Measurements from ENCODE around the gene CYFIP1.
A peak's percentile ranks its signal among the peaks of the same experiment; 100 is the strongest.

The CYFIP1 gene

GRCh38 chr15:22867886-22868285 is 112.3 kb downstream of the CYFIP1 start:
- DNase-seq (ENCODE audit: low read depth): no peak

DNA sequence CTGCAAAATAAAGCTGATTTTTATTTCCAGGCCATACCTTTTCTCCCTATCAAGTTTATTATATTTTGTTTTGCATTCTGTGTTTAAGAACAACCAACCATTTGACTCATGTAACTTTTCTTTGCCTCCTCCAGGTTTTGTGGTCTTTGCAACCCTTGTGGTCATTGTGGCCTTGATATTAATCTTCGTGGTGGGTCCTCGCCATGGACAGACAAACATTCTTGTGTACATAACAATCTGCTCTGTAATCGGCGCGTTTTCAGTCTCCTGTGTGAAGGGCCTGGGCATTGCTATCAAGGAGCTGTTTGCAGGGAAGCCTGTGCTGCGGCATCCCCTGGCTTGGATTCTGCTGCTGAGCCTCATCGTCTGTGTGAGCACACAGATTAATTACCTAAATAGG is 114.1 kb downstream of the CYFIP1 start:
- DNase-seq (ENCODE audit: low read depth): no peak

DNA sequence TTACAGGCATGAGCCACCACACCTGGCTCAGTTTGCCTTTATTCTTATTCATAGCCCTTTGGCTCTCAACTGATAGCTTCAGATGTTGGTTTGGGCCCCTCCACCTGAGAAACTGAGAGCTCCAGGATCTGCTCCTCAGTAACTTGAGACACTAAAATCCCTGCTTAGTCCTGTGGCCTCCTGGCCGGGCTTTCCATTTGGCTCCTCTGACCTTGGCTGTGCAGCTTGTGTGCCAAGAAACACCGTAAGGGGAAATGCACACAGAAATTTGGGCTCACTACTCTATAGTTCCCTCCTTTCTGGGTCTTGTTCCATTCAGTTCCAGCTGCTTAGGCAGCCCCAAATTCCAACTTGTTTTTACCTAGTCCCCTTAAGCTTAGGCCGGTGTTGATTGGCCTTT is 116.8 kb downstream of the CYFIP1 start:
- no peak for DNase-seq (ENCODE audit: low read depth)

DNA sequence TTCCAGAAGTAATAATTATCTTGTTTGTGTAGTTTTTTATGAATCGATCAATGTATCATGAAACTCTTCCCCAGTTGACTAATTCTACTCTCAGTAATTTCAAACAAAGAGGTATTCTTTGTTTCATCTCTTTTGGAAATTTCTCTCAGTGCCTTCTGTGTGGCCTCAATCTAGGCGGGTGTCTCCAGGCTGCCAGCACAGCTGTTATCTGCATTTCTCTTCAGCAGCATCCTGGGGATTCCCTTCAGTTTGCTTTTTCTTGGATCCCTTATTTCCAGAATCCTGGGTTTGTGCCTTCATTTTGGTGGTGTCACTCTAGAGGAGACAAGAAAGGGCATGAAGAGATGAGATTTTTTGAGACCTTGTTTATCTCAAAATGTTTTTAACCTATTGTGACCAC is 119.0 kb downstream of the CYFIP1 start:
- no peak for DNase-seq (ENCODE audit: low read depth)

DNA sequence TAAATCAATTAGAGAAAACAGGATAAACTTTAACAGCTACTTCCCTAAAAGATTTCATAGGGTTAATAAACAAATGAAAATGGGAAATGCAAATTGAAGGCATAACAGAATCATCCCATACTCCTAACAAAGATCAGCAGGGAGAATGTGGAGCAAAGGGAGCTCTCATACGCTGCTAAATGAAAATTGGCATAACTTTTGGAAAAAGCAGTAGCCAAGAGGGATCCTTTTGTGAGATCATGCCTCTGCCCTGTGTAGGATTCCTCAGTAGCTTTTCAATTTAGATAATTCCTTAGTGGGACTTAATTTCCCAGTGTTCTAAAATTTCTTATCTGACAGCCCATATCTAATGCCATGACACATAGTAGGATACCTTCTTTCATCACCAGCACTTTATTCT is 123.5 kb downstream of the CYFIP1 start:
- no peak for DNase-seq (ENCODE audit: low read depth)

DNA sequence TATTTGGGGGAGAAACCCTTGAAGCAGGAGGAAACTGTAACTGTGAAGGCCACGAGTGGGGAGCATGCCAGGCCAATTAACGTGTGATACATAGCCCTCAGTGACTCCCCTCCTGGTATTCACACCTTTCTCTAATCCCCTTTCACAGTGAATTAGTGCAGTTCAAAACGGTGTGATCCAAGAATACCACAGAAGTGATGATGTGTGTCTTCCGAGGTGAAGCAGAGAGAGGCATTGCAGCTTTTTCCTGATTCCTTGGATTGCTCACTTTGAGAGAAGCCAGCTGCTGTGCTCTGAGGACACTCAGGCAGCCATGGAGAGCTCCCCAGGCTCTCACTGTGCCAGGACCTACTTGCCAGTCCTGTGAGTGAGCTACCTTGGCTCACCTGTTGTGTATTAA is 124.4 kb downstream of the CYFIP1 start:
- DNase-seq (ENCODE audit: low read depth): no peak

DNA sequence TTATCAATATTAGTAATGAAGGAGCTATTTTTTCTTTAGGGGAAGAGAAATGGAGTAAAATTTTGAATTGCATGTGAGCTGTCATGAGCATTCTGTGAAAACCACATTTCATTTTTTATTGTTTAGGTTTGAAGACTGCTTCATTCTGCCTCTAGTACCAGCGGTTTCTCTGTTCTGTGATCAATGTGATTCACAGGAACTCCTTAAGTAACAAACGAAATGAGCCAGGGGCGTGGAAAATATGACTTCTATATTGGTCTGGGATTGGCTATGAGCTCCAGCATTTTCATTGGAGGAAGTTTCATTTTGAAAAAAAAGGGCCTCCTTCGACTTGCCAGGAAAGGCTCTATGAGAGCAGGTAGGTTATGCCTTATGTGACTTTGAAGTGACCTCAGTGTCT is 128.7 kb downstream of the CYFIP1 start:
- no peak for DNase-seq (ENCODE audit: low read depth)

DNA sequence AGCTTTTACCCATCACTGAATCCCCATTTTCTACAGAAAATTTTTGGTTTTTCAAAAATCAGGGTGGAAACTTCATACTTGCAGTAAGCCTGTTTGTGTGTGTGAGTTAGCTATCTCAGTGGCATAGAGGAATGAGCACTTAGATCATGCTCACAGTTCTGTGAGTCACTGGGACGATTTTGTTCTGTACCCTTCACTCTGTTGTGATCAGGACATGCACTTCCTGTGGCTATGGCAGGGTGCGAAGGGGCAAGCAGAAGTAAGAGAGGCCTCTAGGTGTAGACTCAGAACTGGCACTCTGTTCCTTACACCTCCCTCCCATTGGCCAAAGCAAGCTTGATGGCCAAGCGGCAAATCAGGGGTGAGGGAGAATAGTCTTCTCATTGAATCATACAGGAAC is 130.1 kb downstream of the CYFIP1 start:
- no peak for DNase-seq (ENCODE audit: low read depth)

GRCh38 chr15:22846073-22846472 is 134.1 kb downstream of the CYFIP1 start:
- no peak for DNase-seq (ENCODE audit: low read depth)

- DNase-seq (ENCODE audit: low read depth): no peak
These were observed 134.8 kb downstream of the CYFIP1 start for GRCh38 chr15:22845289-22845900.

DNA sequence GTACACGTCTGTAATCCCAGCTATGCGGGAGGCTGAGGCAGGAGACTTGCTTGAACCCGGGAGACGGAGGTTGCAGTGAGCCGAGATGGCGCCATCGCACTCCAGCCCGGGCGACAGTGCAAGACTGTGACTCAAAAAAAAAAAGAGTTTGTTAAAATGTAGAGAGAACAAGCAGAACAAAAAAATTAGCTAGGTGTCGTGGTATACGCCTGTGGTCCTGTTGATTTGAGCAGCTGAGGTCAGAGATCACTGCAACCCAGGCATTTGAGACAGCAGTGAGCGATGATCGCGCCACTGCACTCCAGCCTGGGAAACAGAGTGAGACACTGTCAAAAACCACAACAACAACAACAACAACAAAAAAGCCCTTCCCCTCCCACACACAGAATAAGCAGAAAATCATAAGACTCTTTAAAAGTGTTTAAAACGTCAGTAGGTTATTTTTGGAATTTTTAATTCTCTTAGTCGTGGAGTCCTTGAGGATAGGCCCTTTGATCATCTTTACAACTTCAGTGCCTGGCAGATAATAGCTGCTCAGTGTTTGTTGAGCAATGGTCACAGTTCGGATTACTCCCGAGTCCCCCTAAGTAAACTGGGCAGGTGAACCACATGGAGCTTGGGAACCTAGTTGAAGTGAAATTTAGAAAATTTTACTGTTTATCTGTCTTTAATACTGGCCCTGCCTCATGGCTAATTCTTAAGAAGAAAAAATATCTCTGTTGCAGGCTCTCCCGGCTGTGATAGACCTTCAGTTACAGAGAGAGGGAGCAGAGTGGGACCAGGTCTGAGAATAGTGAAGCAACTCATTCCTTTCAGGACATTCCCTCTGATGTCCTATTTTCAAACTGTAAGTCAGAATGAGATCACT is 135.5 kb downstream of the CYFIP1 start:
- DNase-seq (ENCODE audit: low read depth): no peak

GRCh38 chr15:22839046-22839695 is 141.0 kb downstream of the CYFIP1 start:
- no peak for DNase-seq (ENCODE audit: low read depth)

DNA sequence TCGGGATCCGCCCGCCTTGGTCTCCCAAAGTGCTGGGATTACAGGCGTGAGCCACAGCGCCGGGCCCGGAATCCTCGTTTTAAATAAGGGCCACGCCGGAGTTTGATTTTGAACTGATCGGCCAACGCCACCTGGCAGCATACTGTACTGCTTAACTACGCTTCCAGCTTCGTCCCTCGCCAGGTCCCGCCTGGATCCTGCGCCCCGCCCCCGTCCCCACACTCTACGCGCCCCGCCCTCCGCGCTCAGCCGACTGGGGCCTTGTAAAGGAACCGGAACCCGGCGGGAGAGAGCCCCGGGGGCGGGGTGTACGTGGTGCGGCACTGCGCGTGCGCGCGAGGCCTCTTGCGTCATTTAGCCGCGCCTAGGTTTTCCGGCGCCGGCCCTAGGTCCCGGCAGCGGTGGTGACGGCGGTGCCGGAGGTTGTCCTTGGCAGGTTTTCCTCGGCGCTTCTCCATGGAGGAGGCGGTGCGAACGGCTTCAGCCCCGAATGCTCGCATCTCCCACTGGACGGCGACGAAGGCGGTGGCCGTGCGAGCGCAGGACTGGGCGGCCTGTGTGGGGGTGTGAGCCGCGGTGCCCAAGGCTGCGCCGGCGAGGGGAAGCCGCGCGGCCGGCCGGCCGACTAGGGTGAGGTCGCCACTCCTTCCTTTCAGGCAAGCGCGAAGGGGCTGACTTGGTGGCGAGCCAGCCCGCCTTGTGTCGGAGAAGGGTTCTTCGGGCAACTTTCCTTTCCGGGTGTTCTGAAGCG is 141.7 kb downstream of the CYFIP1 start, which contains the start of gene NIPA2:
TSS of gene NIPA2 (plus strand) at position 375 of the 751 bp plus-strand sequence. CDS start 13,066 bp downstream, outside the sequence.
- DNase-seq (ENCODE audit: low read depth): peak; percentile 98

- no peak for DNase-seq (ENCODE audit: low read depth)
These were observed 148.7 kb downstream of the CYFIP1 start for GRCh38 chr15:22831473-22831872.

DNA sequence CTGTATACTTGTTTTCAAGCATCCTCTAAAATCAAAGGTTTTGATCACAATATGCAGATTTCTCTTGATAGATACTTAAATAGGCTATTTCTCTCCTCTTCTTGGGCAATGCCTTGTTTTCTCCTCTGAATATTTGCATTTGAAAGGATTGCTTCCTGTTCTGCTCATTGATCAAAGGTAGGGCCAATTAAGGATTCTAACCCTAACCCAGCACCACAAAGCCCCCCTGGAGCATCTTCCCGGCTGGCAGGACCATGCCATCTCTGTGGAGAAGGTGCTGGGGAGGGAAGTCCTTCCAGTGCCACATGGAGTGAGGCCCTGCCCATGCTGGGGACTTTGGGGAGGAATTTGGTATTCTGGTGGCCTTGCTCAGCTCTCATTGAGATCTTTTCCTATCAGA is 153.0 kb downstream of the CYFIP1 start:
- DNase-seq (ENCODE audit: low read depth): no peak

DNA sequence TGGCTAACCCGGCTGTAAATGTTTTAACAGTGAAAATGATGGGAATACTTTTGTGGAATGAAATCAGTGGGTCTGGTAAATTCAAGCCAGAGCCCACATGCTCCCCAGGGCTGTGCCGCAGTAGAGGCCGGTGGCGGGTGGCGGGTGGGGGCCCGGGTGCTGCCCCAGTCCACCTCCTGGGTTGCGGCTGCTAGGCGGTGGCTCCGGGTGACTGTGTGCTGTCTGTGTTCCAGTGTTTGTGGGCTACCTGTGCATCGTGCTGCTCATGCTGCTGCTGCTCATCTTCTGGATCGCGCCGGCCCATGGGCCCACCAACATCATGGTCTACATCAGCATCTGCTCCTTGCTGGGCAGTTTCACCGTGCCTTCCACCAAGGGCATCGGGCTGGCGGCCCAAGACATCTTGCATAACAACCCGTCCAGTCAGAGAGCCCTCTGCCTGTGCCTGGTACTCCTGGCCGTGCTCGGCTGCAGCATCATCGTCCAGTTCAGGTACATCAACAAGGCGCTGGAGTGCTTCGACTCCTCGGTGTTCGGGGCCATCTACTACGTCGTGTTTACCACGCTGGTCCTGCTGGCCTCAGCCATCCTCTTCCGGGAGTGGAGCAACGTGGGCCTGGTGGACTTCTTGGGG is 156.6 kb downstream of the CYFIP1 start:
- DNase-seq (ENCODE audit: low read depth): no peak

- DNase-seq (ENCODE audit: low read depth): no peak
These were observed 160.5 kb downstream of the CYFIP1 start for GRCh38 chr15:22819651-22820050.
